GM12864 (cell line): ENCODE measurements around the gene EXOC3.

Source experiments
- DNase-seq: peaks from one replicate; pipeline ENCODE4 v3.0.0-alpha.2; 2011; ENCODE audit warnings: low read depth
- H3K4me3 ChIP-seq: 2 replicates; pipeline ENCODE4 v1.5.1; 2011; ENCODE audit warnings: mild to moderate bottlenecking, low read depth, low read length, control low read depth
- TF ChIP-seq, protein P1 (sequence below): IDR thresholded peaks from 2 replicates; pipeline ENCODE4 v1.5.1; 2011; ENCODE audit warnings: low read depth, mild to moderate bottlenecking, moderate library complexity, low read length, control low read depth, inconsistent platforms; ENCODE audit errors: missing control alignments

The EXOC3 gene

DNA sequence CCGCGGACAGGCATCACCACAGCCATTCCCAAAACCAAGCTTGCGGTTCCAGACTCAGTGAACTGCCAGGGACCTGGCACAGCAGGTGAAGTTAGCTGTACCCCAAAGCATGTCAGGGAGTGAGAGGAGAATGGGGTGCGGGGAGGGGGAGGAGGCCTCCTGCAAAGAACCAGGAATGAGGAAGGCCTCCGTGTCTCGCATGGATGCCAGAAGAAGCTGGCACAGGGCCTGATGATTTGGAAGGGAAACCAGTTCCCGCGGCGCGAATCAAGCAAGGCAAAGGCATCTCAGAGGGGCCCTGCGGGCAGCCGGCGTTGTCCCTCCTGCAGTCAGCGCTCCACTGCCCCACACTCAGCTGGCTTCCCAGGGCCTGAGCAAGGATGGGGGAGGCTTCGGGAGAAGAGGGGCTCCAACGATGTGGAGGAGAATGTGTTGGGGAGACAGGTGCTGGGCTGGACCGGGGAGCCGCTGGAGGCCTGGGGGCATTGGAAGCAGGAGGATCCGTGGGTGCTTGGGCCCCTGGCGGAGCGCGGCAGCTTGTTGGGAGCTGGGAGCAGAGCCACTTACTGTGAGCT is 66.7 kb downstream of the EXOC3 start:
- TF ChIP-seq, protein P1, sequence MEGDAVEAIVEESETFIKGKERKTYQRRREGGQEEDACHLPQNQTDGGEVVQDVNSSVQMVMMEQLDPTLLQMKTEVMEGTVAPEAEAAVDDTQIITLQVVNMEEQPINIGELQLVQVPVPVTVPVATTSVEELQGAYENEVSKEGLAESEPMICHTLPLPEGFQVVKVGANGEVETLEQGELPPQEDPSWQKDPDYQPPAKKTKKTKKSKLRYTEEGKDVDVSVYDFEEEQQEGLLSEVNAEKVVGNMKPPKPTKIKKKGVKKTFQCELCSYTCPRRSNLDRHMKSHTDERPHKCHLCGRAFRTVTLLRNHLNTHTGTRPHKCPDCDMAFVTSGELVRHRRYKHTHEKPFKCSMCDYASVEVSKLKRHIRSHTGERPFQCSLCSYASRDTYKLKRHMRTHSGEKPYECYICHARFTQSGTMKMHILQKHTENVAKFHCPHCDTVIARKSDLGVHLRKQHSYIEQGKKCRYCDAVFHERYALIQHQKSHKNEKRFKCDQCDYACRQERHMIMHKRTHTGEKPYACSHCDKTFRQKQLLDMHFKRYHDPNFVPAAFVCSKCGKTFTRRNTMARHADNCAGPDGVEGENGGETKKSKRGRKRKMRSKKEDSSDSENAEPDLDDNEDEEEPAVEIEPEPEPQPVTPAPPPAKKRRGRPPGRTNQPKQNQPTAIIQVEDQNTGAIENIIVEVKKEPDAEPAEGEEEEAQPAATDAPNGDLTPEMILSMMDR: no peak

DNA sequence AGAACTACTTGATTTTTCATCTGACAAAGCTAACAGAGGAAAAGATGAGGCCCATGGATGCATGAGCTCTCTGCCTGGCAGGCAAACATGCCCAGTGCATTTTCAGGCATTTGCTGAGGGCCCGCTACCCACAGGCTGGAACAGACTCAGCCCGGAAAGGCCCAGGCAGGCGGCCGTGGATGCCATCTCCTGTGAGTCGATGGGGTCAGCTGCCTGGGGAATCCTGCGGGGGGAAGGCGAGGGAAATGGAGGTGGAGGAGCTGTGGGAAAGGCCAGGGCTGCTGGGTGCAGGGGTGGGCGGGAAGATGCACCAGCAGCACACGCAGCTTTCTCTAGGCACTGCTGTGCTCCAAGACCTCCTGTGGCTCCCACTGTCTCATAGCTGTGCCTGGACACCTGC is 67.5 kb downstream of the EXOC3 start:
- TF ChIP-seq, protein P1: no peak
- no peak for DNase-seq
- no peak overlapping the region for H3K4me3 ChIP-seq

More for the DNA sequence above, 66.7 kb downstream of the EXOC3 start:
- no peak for DNase-seq
- H3K4me3 ChIP-seq: no peak overlapping the region

DNA sequence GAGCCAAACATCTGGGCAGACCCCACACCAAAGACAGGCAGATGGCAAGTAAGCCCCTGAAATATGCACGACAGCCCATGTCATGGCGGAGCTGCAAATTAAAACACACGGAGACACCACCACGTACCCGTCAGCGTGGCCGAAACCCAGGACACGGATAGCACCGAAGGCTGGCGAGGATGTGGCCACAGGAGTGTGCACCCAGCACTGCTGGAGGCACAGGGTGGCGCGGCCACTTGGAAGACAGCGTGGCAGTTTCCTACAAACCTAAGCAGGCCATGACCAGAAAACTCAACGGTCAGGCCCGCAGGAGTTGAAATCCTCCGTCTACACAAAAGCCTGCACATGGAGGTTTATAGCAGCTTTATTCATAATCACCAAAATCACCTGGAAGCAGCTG is 68.5 kb downstream of the EXOC3 start:
- TF ChIP-seq, protein P1: no peak
- no peak for DNase-seq
- no peak overlapping the region for H3K4me3 ChIP-seq

DNA sequence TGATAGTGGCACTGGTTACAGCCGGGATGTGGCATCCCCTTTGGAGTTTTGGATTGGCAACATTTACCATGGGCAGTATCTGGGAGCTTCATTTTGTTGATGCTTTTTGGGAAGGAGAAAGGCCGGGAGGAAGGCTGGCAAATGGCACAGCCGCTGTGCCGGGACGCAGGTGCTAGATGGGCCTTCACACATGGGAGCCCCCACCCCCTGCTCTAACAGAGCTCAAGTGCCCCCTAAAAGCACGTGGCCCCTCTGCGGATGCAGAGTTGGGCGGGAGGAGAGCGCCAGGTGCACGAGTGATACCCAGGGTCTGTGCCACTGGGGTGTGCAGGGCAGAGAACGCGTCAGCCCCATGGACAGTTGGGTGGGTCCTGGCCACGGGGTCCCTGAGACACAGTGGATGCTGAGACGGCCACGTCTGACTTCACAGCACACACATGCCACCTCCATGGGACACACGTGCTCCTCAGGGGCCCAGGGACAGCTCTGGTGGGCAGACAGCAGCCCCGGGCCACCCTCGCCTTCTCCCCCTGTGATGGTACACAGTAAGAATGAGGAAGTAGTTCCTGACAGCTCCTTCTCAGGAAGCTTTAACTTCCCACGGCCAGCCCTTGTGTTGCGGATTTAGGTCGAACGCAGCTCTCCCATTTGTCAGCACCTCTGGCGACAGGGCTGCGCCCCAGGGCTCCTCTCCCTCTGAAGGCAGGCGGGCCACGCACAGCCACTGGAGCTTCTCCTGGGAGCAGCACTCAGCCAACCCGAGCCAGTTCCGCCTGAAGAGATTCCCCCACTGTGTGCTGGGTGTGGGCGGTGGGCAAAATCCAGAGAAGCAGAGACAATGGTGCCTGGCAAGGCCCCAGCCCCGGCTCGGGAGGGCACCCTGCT is 70.5 kb downstream of the EXOC3 start:
- TF ChIP-seq, protein P1: no peak
- H3K4me3 ChIP-seq: no peak overlapping the region
- DNase-seq: no peak

DNA sequence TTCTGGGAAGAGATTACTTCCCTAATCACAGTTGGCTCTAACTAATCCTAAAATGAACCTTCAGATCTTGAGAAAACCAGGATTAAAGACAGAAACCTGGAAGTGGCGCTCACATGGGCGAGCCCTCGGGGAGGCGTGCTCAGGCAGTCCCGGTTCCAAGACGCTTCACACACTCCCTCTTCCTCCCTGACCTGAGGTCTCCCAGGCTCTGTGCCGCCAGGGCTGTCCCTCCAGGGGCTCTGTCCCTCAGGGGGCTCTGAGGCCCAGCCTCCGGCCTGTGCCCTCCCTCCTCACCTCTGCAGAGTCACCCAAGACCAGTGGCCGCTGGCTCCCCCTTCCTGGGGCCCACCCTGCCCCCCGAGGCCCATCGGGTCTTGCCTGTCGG is 71.1 kb downstream of the EXOC3 start:
- TF ChIP-seq, protein P1: no peak
- no peak for DNase-seq
- no peak overlapping the region for H3K4me3 ChIP-seq

DNA sequence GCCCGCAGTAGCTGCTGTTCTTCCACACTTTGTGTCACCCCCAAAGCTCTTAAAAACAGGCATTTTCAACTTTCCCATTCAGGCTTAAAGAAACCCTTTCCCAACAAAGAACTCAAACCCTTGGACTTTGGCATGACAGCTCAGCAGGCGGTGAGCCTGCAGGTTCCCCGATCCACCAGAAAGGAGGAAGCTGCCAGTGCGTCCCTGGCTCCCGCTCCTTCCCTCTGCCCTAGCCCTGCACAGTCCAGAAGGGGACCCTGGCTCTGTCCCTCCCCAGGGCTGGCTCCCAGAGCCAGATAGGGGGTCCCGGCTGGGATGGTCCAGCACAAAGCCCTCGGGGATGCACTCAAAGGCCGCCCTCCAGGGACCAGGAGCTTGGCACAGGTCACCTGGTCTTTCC is 71.7 kb downstream of the EXOC3 start:
- no peak overlapping the region for H3K4me3 ChIP-seq
- DNase-seq: no peak
- TF ChIP-seq, protein P1: no peak

DNA sequence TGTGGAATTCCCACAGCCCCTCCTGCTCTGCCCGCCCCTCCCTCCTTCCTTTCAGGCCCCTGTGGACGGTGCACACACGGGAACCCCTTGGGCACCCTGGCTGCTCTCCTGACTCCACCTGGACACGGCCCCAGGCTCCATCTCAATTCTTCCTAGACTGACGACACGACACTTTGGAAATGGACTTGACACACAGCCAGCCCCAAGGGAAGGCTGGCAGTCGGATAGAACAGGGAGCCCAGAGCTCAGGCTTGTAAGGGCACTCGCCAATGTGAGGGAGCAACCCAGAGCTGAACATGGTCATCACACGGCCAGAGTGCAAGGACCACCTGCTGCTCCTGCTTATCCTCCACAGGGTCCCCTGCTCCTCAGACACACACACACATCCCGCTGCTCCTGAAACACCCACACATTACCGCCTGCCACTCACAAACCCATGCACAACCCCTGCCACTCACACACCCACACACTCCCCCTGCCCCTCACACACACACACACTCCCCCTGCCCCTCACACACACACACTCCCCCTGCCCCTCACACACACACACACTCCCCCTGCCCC is 72.4 kb downstream of the EXOC3 start:
- TF ChIP-seq, protein P1: no peak
- H3K4me3 ChIP-seq: no peak overlapping the region
- DNase-seq: no peak
